A673 (cell line): ENCODE results near the gene MTCH2.

Source experiments
- CTCF ChIP-seq: fragments of 300-800, 200-600 bp; sonication (generic); conservative IDR thresholded peaks from 2 replicates; pipeline ENCODE4 v1.5.1; 2017; ENCODE audit warnings: low read depth, mild to moderate bottlenecking, antibody characterized with exemption, low read length, moderate library complexity, mixed read lengths
- EZH2 ChIP-seq: fragments of 200-600 bp; sonication (generic); IDR thresholded peaks from 2 replicates; pipeline ENCODE4 v1.6.1; 2017; ENCODE audit warnings: borderline replicate concordance, low read depth, mild to moderate bottlenecking, mixed read lengths, antibody characterized with exemption, low read length; ENCODE audit not compliant: poor library complexity, severe bottlenecking

GRCh38 chr11:47641600-47642098, 710 bp downstream of the MTCH2 start:
- TF ChIP-seq CTCF (no peak), EZH2 (no peak)
